Measurements from ENCODE around the gene SMIM43.
"Not testable (repeated sequence)": the region's sequence is repeated elsewhere in the genome, so short reads cannot be mapped to it uniquely, and the experiment has no call there.

SMIM43 gene

DNA sequence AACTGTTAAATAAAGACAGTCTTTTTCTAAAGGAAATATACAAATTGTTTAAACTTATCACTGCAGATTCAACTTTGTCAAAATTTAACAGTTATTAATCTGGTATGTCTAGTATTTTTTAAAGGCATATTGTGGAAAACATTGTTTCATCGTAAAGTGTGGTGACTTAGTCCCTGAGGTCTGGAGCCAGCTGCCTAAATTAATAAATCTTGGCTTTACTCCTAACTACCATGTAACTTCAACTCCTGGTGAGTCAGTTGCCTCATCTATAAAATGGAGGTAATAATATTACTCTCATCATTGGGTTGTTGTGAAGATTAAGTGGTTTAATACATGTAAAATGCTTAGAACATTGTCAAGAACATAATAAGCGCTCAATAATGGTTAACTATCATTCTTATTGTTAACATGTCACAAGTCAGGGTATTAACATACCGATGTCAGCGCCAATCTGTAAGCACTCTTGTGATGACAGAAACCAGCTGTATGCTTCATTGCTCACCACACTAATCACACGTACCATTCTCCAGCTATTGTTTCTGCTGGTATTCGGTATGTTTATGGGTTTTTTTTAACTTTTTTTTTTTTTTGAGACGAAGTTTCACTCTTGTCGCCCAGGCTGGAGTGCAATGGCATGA is 14.1 kb upstream of the SMIM43 start:
- DNase-seq: no peak

DNA sequence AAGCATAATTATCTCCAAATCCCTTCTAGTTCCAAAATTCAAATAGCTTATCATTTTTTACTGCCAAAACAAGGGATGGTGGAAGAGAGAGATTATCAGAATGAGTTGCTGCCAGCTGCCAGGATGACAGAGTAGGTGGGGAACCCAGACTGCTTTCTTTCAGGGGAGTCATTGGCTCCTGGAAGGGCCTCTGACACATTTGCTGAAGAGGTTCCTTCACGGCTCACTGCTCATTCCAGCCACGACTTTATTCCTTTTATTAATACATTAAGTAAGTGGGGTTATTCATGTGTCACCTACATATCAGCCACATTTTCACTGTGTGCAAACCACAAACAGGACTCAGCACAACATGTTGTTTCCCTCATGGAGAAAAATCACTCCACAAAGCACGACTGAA is 12.7 kb upstream of the SMIM43 start:
- no peak for DNase-seq

DNA sequence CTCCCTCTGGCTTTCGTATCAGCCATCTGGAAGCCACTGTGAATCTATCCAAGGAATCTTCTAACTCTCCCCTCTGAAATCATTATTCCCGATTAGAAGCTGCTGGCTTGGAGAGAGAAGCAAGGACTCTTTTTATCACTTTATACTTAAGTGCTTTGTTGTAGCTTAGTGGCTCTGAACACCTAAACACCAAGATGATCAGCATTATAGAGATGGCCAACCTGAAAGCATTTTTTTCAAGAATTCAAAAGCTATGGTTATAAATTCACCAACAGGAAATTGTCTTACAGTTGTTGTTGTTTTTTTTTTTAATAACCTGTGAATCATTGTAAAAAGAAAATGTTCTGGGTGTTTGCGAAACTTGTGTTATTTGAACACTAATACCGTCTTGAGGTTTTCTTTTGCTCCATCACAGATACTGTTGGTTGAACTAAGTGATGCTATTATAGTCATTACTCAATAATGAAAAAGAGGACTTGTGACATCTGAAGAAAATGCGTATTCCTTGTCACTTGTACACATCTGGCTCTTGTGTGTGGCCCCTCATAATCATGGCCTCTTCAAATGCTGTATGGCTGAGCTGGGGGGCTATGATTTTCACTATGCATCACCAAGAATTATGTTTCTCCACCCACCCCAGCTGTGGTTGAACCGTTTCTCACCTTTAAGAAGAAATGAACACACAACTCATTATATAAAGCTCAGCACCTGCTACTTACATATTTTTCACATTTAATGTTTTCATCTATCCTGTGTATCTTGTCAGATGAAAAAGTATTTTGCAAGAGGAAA is 11.8 kb upstream of the SMIM43 start:
- no peak for DNase-seq

- no peak for DNase-seq
Observed at GRCh38 chr4:121773883-121774282, 8.9 kb upstream of the SMIM43 start.

GRCh38 chr4:121771869-121772268 is 6.9 kb upstream of the SMIM43 start:
- no peak for DNase-seq

GRCh38 chr4:121769341-121769740 is 4.4 kb upstream of the SMIM43 start:
- DNase-seq: no peak

DNA sequence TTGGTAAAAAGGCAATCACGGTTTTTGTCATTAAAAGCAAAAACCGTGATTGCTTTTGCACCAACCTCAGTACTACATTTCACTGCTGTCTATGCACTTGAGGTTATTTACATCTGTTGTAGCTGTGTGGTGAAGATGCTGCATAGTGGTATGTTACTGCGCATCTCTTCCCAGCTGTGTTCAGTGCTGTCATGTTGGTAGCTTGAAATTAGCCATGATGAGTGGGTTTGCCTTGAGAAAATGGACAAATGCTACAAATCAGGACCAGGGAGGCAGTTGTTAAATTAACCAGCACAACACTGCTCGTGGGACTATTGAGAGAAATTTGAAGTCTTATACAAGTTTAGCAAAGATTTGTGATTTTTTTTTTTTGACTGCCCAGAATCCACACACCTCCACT is 2.2 kb upstream of the SMIM43 start:
- DNase-seq: no peak

- DNase-seq: no peak
Observed at GRCh38 chr4:121765971-121766538, 1.1 kb upstream of the SMIM43 start.

- DNase-seq: no peak
Observed at GRCh38 chr4:121765368-121765705, 373 bp upstream of the SMIM43 start.

GRCh38 chr4:121764303-121764701 is 662 bp downstream of the SMIM43 start:
- DNase-seq: no peak

- DNase-seq: no peak
Observed at GRCh38 chr4:121760205-121760604, 4.8 kb downstream of the SMIM43 start.

- no peak for DNase-seq
Observed at GRCh38 chr4:121758925-121759568, 5.9 kb downstream of the SMIM43 start.

DNA sequence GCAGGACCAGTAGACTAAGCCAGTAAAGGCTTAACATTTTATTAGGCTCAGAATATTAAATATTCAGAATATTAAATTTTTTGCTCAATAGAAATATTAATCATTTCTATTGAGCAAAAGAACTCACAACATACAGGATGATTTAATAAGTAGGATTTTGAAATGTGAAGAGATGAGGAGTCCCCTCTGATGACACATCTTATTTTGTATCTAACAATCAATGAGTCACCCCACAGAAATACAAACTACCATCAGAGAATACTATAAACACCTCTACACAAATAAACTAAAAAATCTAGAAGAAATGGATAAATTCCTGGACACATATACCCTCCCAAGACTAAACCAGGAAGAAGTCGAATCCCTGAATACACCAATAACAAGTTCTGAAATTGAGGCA is 12.8 kb downstream of the SMIM43 start:
- DNase-seq: not testable (repeated sequence)

- no peak for DNase-seq
Observed at GRCh38 chr4:121749225-121749624, 15.7 kb downstream of the SMIM43 start.

DNA sequence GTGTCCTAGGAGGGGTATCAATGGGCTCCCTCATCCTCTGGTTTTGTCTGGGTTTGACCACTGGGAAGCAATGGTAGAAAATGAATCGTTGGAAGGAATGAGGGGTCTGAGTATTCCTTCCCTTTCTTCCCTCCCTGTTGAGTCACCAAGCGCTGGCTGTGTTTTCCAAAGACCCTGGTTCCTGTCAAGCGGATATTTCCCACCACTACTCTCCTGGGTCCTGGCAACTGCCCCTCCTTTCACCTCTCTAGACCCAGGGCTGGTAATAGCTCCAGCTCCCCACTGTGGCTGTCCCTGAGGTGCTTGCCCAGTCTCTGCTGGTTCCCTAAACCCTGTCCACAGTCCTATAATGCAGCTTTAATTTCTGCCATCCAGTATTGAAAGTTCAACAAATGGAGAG is 22.2 kb downstream of the SMIM43 start:
- no peak for DNase-seq

GRCh38 chr4:121741751-121742150 is 23.2 kb downstream of the SMIM43 start:
- DNase-seq: no peak

DNA sequence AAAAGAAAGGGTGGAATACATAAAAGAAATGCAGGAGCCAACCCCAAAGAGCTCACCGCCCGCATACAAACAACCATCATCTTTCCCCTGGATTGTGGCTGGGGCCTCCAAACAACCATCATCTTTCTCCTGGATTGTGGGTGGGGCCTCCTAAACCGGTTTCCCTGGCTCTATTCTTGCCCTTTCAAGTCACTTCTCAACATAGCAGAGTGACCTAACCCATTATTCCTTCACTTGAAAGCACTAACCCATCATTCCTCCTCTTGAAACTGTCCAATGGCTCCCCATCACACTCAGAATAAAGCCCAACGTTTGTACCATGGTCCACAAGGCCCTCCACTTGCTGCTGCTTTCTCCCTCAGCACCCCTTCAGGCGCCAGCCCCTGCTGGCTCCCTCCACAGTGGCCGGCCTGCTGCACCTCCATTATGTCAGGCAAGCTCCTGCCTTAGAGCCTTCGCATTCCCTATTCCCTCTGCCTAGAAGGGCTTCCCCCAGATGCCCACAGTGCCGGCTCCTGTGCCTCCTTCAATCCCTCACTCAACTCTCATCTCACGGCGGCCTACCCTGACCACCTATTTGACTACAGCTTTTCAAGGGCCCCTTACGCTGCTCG is 24.1 kb downstream of the SMIM43 start:
- DNase-seq: no peak

- DNase-seq: no peak
Observed at GRCh38 chr4:121739575-121739974, 25.4 kb downstream of the SMIM43 start.

GRCh38 chr4:121738780-121739535 is 26.0 kb downstream of the SMIM43 start:
- no peak for DNase-seq

- DNase-seq: no peak
Observed at GRCh38 chr4:121737846-121738554, 27.0 kb downstream of the SMIM43 start.

DNA sequence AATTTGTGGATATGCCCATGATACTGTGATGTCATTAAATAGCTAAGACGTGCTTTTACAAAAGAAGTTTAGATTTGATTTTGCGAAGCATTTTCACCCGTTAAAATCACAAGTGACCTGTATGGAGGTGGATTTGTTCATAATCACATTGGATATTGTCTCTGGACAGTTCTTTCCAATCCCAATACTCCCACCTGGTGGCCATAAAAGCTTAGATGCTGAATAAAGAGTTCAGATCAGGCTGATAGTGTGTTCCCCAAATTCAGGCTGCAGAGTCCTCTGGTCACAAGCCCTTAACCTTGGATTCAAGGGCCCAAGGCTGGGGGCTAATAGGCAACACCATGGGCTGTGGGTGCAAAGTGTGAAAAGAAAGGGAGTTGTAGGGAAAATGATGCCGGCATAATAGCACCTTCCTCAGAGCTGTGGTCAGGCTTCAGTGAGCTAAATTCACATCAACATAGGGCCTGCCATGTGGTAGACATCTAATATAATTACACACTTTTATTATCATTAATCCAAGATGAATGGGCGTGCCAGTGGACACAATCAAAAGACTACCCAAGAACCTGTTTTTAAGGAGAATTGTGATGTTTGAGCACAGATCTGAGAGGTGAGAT is 28.1 kb downstream of the SMIM43 start:
- DNase-seq: no peak

DNA sequence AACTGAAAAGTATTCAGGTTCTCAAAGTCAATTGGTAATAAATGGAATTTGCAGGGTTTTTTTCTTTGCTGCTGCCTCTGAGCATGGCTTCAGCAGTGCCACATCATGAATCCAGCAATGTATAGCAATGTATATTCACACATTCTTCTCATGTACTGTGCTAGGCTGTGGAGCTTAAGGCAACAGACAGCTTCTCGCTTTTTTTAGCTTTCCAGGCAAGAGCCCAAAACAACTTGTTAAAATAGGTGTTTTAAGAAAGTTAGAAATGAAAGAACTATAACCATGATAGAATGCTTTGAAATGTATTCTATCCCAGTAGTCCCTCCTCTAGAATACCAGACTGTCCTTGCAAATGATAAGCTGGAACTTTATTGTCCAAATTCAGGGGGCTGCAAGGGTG is 30.4 kb downstream of the SMIM43 start:
- no peak for DNase-seq
